Tibial nerve (tissue), 4 donors: ENCODE data around the gene UBALD2.

Source experiments
- EP300 ChIP-seq, 2 donors: sonication (generic); formaldehyde crosslinking; IDR thresholded peaks; one replicate each; pipeline ENCODE4 v1.6.1; 2017; ENCODE audit warnings: antibody characterized with exemption in 2 of 2, mild to moderate bottlenecking in 1 of 2
- POLR2A ChIP-seq, 2 donors: fragments of 450-650 bp; IDR thresholded peaks; one replicate each; pipeline ENCODE4 v1.6.1; 2017; ENCODE audit warnings: antibody characterized with exemption in 2 of 2, mild to moderate bottlenecking in 2 of 2, moderate library complexity in 2 of 2
- TF ChIP-seq, protein P1 (sequence below), 5 experiments: fragments of 200-600 bp in 3 of 5; fragments of 450-650 bp in 2 of 5; sonication (generic) in 3 of 5; IDR thresholded peaks; one replicate each; pipeline ENCODE4 v1.5.1; 2016 to 2019; ENCODE audit warnings: antibody characterized with exemption in 5 of 5, mild to moderate bottlenecking in 3 of 5, moderate library complexity in 2 of 5

GRCh38 chr17:76243826-76244679 lies 21.1 kb upstream of the UBALD2 start:
- TF ChIP-seq, protein P1, sequence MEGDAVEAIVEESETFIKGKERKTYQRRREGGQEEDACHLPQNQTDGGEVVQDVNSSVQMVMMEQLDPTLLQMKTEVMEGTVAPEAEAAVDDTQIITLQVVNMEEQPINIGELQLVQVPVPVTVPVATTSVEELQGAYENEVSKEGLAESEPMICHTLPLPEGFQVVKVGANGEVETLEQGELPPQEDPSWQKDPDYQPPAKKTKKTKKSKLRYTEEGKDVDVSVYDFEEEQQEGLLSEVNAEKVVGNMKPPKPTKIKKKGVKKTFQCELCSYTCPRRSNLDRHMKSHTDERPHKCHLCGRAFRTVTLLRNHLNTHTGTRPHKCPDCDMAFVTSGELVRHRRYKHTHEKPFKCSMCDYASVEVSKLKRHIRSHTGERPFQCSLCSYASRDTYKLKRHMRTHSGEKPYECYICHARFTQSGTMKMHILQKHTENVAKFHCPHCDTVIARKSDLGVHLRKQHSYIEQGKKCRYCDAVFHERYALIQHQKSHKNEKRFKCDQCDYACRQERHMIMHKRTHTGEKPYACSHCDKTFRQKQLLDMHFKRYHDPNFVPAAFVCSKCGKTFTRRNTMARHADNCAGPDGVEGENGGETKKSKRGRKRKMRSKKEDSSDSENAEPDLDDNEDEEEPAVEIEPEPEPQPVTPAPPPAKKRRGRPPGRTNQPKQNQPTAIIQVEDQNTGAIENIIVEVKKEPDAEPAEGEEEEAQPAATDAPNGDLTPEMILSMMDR (IDR thresholded peaks at IDR 0.05): no peak
- TF ChIP-seq POLR2A (IDR thresholded peaks at IDR 0.05): no peak
- no peak for TF ChIP-seq EP300 (IDR thresholded peaks at IDR 0.05)
